ENCODE data around the gene UGT2A3.

- TF ChIP-seq, protein P1, sequence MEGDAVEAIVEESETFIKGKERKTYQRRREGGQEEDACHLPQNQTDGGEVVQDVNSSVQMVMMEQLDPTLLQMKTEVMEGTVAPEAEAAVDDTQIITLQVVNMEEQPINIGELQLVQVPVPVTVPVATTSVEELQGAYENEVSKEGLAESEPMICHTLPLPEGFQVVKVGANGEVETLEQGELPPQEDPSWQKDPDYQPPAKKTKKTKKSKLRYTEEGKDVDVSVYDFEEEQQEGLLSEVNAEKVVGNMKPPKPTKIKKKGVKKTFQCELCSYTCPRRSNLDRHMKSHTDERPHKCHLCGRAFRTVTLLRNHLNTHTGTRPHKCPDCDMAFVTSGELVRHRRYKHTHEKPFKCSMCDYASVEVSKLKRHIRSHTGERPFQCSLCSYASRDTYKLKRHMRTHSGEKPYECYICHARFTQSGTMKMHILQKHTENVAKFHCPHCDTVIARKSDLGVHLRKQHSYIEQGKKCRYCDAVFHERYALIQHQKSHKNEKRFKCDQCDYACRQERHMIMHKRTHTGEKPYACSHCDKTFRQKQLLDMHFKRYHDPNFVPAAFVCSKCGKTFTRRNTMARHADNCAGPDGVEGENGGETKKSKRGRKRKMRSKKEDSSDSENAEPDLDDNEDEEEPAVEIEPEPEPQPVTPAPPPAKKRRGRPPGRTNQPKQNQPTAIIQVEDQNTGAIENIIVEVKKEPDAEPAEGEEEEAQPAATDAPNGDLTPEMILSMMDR (IDR thresholded peaks at IDR 0.05): no peak
- TF ChIP-seq POLR2A (IDR thresholded peaks at IDR 0.05): no peak
Observed at GRCh38 chr4:68997040-68997439, 45.4 kb upstream of the UGT2A3 start.
